ENCODE results near the gene CFAP100.

CFAP100 gene

DNA sequence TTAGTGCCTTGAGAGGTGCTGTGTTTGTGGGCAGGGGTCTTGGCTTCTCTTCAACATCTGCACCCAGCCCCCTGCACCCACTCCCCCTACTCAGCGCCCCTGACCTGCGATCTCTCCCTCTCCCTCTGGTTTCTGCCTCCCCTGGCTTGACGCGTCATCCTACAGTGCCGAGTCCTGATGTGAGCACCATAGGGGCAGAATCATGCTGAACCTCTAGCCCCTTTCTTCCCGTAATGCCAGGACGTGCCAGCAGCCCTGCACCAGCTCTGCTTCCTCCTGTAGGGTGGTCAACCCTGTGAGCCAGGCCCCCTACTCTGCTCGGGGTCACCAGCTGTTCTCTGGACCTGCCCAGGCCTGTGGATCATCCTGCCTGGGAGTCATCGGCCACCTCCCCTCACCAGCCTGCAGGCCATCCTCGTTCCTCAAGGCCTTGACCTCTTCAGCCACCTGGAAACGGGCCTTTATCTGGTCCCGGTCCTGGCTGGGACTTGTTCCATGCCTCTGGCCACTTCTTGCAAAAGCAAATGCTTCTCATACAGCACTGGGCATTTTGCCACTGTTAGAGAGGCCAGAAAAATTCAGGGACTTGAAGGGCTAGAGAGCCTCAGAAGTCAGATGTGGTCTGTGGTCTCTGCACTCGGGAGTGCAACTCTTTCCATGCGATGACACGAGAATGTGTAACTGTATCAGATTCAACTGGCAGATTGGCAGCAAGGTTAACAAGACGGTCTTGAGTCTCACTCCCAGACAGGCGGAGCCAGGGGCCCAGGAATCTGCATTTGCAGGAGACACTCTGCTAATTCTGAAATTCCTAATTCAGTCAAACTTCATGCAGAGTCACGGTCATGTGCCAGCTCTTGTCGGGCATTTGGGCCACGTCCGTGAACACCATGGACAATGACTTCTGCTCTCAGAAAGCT is 20.8 kb upstream of the CFAP100 start:
- DNase-seq (ENCODE audit: low read depth in 3 of 3, low spot score in 1 of 3) = no peak

- DNase-seq (ENCODE audit: low read depth in 3 of 3, low spot score in 1 of 3) = no peak
Measured at GRCh38 chr3:126375835-126376331, 18.8 kb upstream of the CFAP100 start.

DNA sequence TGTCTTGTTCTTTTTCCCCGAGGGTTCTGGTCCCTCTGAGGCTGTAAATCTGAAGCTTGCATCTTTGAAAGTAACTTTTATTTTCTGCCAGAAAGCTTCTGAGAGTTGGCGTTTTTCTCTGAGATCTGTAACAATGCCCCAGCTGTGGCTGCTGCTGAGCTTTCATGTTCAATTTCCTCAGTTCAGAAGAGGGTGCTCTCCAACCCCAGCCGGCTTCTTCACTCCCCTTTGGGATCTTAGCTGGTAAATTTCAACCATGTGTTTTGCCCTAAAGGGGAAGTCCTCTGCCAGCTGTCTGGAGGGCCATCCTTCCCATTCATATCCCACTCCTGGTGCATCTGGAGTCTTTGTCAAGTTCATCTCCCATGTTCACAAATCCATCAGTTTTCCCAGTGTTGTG is 18.3 kb upstream of the CFAP100 start:
- no peak for DNase-seq (ENCODE audit: low read depth in 3 of 3, low spot score in 1 of 3)

DNA sequence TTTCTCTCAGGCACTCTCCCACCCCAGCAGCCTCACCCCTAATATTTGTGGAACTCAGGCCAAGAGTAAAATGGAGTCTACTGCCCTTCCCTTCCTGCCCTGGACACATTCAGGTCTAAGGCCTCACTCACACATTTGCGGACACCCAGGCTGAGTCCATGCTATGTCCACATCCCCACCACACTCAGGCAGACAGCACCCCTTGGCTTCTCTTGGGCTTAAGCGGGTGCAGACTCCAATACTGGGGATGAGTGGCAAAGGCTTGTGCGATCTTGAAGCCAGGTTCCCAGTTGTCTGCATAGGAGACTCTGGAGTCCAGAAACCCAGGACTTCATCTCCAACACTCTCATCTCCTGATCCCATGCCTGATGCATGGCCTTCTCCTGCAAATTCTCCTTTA is 17.5 kb upstream of the CFAP100 start:
- no peak for DNase-seq (ENCODE audit: low read depth in 3 of 3, low spot score in 1 of 3)

- DNase-seq (ENCODE audit: low read depth in 3 of 3, low spot score in 1 of 3) = no peak
Measured at GRCh38 chr3:126378341-126378751, 16.4 kb upstream of the CFAP100 start.

GRCh38 chr3:126380011-126380768 is 14.5 kb upstream of the CFAP100 start:
- DNase-seq (ENCODE audit: low read depth in 3 of 3, low spot score in 1 of 3) = no peak

DNA sequence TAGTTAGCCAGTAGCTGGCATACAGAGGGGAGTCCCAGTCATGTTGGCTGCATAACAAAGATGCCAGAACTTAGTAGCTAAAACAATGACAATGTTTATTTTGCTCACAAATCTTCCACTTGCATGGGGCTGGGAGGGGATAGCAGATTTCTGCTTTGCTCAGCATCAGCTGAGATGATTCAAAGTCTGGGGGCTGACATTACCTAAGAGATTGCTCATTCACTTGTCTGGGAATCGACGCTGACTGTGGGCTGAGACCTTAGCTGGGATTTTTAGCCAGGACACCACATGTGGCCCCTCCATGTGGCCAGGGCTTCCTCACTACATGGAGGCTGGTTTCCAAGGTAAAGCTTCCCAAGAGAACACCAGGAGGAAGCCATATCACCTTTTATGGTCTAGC is 12.7 kb upstream of the CFAP100 start:
- no peak for DNase-seq (ENCODE audit: low read depth in 3 of 3, low spot score in 1 of 3)

DNA sequence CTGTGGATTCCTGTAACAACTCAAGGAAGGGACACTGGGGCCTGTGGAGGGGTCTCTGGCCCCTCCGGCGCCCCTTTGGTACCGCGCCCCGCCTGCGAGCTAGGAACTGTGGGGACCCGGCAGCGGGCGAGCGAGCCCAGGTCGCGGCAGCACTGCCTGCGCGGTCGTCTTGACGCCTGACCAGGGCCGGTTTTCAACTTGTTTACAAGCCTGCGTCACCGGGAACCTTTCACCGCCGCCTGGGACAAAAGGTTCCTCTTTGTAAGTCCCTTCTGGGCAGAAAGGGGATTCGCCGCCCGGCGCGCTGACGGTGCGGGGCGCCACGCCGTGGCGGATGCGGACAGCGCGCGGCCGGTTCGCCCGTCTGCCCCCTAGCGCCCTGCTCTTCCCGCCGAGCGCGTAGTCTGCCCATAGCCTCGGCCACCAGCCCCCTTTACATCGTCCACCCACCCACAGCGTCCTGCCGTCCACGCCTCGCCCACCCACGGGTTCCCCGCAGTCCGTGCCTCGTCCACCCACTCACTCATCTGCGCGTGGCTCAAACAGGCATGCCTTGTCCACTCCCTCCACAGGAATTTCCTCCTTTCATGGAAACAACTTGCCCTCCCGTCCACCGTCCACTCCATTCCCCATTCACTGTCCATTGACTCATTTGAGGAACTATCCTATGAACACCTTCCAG is 5.5 kb upstream of the CFAP100 start:
- peak in 1 of 3 donors; percentile 8 for DNase-seq (ENCODE audit: low read depth in 3 of 3, low spot score in 1 of 3)

GRCh38 chr3:126389794-126390146 is 4.9 kb upstream of the CFAP100 start:
- no peak for DNase-seq (ENCODE audit: low read depth in 3 of 3, low spot score in 1 of 3)

GRCh38 chr3:126390201-126390600 is 4.5 kb upstream of the CFAP100 start:
- DNase-seq (ENCODE audit: low read depth in 3 of 3, low spot score in 1 of 3) = no peak

DNA sequence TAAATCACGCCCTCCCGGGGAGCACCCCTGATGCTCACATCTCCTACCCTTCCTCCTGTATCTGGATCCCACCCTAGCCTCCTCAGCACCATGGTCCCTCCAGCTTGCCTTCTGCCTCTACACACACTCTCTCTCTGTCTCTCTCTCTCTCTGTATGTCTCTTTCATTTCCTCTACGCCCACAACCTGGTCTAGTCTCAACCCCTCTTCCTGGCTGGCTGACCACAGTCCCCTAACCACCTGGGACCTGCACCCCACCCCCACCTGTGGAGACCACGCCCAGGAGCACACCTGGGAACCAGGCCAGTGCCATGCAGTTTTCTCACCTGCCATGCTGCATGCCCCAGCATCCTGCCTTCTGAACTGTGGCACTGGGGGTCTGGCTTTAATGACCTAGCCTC is 4.0 kb upstream of the CFAP100 start:
- DNase-seq (ENCODE audit: low read depth in 3 of 3, low spot score in 1 of 3) = no peak

DNA sequence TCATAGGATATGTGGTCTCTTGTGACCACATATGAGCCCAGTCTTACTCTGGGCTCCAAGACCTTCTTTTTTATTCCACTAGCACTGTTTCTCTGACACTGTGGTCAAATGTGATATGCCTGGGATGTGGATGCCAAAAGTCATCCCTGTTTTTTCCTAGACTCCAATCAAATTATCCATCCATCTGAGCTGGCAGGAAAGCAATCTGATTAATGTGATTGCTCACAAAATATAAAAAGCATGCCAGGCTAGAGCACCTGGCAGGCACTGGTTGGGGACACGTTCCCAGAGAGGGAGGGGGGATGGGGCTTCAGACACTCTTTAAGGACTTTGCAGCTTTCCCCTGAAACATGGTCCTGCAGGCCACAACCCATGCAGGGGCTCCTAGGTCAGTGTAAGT is 3.1 kb upstream of the CFAP100 start:
- DNase-seq (ENCODE audit: low read depth in 3 of 3, low spot score in 1 of 3) = no peak

DNA sequence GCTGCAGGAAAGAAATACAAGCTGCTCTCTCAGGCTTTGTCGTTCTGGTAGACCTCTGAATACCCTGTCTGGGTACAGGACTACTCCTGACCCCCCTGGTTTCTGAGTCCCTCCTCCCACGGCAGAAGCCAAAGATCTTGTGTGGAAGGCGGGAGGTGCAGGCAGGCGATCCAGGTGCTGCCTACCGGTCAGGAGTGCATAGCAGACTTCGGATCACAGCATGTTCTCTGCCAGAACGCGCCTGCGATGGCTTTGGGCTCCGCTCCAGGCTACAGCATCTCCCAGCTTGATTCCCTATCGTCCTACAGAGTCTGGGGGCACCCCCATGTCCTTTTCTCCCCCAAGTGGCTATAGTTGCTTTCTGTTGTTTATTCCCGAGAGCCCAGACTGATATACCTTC is 2.5 kb upstream of the CFAP100 start:
- DNase-seq (ENCODE audit: low read depth in 3 of 3, low spot score in 1 of 3) = no peak

DNA sequence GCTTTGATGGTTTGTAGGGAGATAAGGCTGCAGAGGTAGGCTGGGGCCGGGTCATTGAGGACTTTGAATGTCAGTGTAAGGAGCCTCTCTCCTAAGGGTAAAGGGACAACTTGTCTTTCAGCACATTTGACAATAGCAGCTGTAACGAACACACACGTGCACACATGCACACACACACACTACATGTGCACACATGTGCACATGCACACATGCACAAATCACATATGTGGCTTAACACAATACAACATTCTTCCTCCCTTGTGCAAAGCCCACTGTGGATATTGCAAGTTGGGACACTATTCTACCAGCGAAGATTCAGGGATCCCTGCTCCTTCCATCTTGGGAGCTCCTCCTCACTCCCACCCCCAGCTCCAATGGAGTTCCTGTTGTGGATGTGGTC is 1.1 kb upstream of the CFAP100 start:
- DNase-seq (ENCODE audit: low read depth in 3 of 3, low spot score in 1 of 3) = no peak

- no peak for DNase-seq (ENCODE audit: low read depth in 3 of 3, low spot score in 1 of 3)
Measured at GRCh38 chr3:126394977-126395321, 240 bp downstream of the CFAP100 start.

DNA sequence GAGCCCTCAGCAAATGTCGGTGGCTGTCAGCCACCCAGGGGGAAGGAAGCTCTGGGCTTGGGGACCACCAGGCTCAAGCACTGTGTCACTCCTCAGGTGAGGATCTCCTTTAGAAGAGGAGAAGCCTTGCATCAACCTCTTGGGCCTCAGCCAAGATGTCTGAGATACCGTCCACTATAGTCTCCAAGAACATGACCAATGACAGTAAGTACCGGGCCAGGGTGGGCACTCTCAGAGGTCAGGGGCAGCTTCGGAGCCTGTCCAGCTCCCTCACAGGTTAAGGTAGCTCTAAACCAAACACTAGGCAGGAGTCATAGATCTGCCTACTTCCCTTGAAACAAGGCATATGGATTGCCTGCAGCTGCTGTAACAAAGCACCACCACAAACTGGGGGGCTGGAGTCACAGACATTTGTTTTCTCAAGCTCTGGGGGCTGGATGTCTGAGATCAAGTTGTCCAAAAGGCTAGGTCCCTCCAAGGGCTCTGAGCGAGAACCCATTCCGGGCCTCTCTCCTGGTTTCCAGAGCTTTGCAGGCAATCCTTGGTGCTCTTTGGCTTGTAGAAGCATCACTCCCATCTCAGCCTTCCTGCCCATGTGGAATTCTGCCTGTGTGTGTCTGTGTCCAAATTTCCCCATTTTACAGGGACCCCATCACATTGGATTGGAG is 1.3 kb downstream of the CFAP100 start:
- DNase-seq (ENCODE audit: low read depth in 3 of 3, low spot score in 1 of 3) = no peak

DNA sequence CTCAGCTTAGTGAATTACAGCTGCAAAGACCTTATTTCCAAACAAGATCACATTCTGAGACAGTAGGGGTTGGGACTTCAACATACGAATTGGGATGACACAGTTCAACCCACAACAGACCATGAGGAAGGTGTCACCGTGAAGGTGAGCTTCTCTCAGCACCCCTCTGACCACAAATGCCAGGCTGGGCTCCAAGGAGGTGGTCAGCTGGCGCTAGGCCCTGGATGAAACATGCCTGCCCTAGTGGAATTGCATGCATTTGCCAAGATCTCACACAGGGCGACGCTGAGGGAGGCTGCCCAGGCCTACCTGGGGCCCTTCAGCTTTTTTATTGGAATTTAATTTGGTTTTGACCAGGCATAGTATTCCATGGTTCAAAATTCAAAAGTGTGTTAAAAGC is 1.8 kb downstream of the CFAP100 start:
- DNase-seq (ENCODE audit: low read depth in 3 of 3, low spot score in 1 of 3) = no peak

DNA sequence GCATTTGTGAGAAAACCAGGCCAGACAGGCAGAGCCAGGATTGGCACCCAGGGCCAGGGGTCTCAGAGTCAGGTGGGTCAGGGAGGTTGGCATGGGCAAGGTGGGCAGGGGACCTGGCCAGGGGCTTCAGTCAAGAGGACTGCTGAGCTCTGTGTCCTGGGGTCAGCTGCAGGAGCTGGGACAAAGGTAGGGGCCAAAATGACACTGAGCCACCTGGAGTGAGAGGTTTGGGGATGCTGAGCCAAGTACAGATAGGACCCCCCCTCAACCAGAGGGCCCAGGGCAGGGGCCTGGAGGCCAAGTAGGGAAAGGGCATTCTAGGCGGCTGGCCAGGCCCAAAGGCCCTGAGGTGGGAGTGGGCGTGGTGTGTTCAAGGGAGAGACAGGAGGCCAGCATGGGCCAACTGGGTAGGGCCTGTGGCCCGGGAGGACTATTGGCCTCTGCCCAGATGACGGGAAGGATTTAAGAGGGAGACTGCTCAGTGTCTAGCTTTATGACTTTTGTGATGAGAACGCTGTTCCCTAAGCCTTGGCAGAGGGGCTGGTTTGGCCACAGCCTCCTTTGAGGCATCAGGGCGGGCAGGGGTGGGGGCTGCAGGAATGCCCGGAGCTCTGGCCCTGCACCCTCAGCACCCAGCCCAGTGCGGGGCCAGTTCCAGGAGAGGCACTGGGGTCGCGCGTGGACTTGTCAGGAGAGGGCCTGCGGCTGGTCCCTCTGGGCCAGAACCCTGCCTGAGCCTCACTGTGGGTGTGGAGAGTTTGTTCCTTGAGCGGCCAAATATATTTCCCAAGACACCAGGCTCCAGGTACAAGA is 3.1 kb downstream of the CFAP100 start:
- DNase-seq (ENCODE audit: low read depth in 3 of 3, low spot score in 1 of 3) = no peak

DNA sequence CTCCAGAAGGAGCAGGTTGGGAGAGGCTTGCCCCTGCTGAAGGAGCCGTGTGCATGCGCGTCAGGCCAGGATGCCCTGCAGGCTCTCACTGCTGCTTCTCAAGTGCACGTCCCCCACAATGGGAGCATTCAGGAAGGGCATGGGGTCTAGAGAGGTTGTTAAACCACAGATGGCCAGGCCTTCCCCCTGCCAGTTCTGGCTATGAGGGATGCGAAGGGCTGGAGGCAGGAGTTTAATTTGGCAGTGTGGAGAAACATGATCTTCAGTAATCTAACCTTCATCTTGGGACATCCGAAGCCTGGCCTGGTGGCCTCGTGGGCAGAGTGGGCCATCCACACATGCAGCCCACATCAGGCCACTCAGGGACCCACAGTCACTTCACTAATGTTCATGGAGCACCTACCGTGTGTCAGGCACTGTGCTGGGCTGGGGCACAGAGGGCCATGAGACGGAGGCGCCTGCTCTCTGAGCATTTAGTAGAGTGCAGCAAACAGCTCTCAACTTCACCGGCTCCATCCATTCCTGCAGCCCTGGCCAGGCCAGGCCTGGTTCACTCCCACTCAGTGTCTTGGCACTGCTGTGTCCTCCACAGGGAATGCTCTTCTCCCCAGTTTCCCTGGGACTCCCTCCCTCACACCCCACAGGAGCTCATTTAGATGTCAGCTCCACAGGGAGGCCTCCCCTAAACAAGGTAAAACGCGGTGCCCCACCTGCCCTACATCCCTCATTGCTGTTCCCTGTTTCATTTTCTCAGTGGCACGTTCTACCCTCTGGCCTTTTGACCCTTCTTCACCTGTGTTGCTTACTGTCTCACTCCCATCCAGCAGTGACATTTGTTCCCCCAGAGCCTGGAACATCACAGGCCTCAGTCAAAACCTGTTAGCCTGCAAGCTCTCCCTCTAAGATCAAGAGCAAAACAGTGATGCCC is 4.0 kb downstream of the CFAP100 start:
- DNase-seq (ENCODE audit: low read depth in 3 of 3, low spot score in 1 of 3) = no peak

All from stimulated activated CD4-positive, alpha-beta T cell treated with anti-CD3 and anti-CD28 coated beads, TNF-alpha, amount 100 ng/mL, for 1 hour (primary cell).